ENCODE data around the gene SMAD3.

DNA sequence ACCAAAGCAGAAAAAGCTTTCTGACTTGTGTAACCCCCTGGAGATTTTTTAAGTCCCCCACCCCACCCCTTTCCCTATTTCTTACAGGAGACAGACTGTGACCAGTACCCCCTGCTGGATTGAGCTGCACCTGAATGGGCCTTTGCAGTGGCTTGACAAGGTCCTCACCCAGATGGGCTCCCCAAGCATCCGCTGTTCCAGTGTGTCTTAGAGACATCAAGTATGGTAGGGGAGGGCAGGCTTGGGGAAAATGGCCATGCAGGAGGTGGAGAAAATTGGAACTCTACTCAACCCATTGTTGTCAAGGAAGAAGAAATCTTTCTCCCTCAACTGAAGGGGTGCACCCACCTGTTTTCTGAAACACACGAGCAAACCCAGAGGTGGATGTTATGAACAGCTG, 124.9 kb downstream of the SMAD3 start:
- no peak for TF ChIP-seq EZH2phosphoT487 (IDR thresholded peaks at IDR 0.05; ENCODE audit: insufficient read depth, low read depth)
- TF ChIP-seq EZH2 (IDR thresholded peaks at IDR 0.05; ENCODE audit: insufficient read depth, poor library complexity, severe bottlenecking): no peak
